ENCODE measurements around the gene APLP2. TPM values are rescaled to one million over a fixed set of nuclear protein-coding genes. Genes with fewer than 3 reads are reported as not detected.
"Not testable (repeated sequence)": the region's sequence is repeated elsewhere in the genome, so short reads cannot be mapped to it uniquely, and the experiment has no call there.

Gene APLP2
- total RNA-seq, result 10 to 100 TPM; 49.7 to 56.1 TPM

DNA sequence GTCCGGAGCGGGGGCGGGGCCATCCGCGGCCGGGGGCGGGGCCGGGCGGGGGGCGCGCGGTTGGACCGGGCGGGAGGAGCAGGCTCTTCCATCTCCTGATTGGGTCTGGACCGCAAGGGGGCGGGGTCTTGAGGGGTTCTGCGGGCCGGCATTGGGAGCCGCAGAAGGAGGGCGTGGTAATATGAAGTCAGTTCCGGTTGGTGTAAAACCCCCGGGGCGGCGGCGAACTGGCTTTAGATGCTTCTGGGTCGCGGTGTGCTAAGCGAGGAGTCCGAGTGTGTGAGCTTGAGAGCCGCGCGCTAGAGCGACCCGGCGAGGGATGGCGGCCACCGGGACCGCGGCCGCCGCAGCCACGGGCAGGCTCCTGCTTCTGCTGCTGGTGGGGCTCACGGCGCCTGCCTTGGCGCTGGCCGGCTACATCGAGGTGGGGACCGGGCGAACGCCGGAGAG is at the start of gene APLP2:
TSS of gene APLP2 (plus strand) at position 236 of the 450 bp plus-strand sequence. CDS start at position 320, 84 bp downstream.
- ChIA-PET POLR2A (interaction anchor here (1.0 kb wide), 1 partner anchor 67 kb away, joined by 5 read pairs; the partner anchor contains the start of gene PRDM10), CTCF (interaction anchor here (1.1 kb wide), 1 partner anchor 1558 kb away, joined by 3 read pairs; no protein-coding TSS in a partner anchor)

DNA sequence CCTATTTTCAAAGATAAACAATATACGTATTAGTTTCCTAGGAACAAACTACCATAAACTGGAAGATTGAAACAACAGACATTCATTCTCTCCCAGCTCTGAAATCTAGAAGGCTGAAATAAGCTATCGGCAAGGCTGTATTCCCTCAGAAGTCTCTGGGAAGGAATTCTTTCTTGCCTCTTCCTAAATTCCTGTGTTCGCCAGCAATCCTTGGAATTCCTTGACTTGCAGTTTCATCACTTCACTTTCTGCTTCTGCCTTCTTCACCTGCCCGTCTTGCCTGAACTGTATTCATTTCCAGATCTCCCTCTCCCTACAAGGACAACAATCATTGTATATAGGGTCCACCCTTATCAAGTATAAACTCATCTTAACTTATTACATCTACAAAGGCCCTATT is 49.4 kb upstream of the APLP2 start:
- CTCF ChIA-PET, result no interaction called here
- POLR2A ChIA-PET, result no interaction called here

DNA sequence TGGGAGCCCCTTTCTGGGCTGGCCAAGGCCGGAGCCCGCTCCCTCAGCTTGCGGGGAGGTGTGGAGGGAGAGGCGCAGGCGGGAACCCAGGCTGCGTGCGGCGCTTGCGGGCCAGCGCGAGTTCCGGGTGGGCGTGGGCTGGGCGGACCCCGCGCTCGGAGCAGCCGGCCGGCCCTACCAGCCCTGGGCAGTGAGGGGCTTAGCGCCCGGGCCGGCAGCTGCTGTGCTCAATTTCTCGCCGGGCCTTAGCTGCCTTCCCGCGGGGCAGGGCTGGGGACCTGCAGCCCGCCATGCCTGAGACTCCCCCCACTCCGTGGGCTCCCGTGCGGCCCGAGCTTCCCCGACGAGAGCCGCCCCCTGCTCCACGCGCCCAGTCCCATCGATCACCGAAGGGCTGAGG is 48.1 kb upstream of the APLP2 start:
- POLR2A ChIA-PET, result not testable (repeated sequence)
- CTCF ChIA-PET, result interaction anchor here (0.7 kb wide), 1 partner anchor 490 kb away, joined by 5 read pairs; no protein-coding TSS in a partner anchor

DNA sequence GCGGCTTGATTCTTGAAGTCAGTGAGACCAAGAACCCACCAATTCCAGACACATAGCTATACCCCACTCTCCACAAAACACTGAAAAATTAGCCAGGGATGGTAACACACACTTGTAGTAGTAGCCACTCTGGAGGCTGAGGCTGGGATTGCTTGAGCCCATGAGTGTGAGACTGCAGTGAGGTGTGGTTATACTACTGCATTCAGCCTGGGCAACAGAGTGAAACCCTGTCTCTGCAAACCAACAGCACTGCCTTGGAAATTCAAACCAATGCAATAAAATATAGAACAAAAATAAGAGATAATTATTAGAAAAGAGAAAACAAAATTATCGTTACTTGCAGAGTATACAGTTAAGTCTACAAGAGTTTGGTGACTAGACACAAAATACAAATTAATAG is 46.9 kb upstream of the APLP2 start:
- POLR2A ChIA-PET, result no interaction called here

DNA sequence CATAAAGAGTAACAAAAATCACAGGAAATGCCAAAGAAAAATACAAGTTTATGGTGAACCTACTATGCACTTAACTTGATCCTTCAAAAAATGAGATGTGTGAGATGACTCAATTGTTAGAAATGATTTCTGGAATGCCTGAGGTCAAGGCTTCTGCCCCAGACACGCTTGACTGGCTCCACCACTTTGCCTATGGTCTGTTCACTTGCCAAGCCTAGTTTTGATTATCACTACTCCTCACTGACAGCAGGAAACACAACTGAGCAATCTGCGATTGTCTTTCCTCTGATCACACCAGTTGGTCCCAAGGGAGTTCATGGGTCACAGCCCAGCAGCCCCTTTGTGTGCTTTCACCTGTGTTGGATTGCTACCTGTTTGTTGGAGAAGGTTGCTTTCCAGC is 46.5 kb upstream of the APLP2 start:
- POLR2A ChIA-PET, result no interaction called here

More for the DNA sequence above, 46.9 kb upstream of the APLP2 start:
- CTCF ChIA-PET, result no interaction called here

DNA sequence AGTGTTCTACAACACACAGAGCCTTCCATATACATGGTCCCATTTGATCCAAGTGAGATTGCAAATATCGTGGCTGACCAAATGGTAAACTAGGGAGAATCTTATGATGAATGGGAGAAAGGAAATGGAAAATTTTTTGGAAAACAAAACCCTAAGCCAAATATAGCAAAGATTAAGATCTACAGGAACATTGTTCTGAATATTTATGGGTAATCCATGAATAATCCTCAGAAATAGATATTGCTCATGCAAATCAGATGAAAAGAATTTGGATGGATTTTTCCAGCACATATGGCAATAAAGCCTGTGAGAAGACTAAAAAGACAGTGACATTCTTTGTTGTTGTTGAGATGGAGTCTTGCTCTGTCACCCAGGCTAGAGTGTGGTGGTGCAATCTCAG is 45.3 kb upstream of the APLP2 start:
- ChIA-PET POLR2A (no interaction called here), CTCF (no interaction called here)

More for the DNA sequence above, 46.5 kb upstream of the APLP2 start:
- CTCF ChIA-PET, result no interaction called here

DNA sequence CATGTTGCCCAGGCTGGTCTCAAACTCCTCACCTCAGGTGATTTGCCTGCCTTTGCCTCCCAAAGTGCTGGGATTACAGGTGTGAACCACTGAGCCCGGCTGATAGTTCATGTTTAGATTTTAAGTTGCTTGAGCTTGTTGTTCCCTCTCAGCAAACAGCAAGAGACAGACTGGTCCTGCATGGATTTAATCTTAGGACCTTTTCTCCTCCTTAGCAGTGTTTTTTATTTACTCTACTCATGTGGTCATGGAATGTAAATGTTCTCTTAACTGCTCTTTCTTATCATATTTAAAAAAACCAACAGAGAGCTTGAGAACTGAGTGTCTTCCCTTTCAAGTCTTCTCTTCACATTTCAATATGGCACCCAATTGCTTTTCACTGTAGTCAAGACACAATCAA is 44.3 kb upstream of the APLP2 start:
- CTCF ChIA-PET, result no interaction called here
- POLR2A ChIA-PET, result no interaction called here

DNA sequence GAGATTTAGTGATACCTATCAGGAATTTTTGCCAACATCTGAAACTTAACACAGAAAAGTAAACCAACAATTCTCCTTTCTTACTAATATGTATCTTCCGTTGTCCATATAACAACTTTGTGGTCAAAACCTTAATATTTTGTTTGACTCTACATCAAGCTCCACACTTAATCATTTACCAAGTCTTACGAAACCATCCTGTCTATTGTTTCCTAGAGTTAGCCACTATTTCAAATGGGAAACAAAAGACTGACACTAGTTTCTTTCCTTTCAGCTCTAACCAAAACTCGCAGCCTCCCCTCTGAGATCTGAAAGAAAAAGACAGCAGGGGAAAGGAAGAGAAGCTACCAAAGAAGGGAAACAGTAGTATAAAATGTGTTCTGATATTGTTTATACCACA is 40.6 kb upstream of the APLP2 start:
- CTCF ChIA-PET, result interaction anchor here (0.7 to 1.0 kb wide), 2 partner anchors 42 to 65 kb away, joined by 3 to 4 read pairs; no protein-coding TSS in a partner anchor

DNA sequence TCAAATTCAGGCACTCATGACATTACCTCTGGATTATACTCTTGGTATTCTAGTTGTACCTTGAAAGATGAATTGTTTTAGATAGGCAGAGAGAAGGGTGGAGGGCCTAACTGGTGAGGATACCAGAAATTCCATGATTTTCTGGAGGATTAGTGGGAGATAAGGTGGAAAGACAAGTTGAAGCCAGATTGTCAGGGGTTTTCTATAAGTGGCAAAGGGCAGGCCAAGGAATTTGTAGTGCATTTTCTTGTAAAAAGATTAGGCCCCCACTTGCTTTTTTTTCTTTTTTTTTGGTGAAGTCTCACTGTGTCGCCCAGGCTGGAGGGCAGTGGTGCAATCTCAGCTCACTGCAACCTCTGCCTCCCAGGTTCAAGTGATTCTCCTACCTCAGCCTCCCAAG is 38.6 kb upstream of the APLP2 start:
- CTCF ChIA-PET, result no interaction called here

More for the DNA sequence above, 40.6 kb upstream of the APLP2 start:
- POLR2A ChIA-PET, result no interaction called here

DNA sequence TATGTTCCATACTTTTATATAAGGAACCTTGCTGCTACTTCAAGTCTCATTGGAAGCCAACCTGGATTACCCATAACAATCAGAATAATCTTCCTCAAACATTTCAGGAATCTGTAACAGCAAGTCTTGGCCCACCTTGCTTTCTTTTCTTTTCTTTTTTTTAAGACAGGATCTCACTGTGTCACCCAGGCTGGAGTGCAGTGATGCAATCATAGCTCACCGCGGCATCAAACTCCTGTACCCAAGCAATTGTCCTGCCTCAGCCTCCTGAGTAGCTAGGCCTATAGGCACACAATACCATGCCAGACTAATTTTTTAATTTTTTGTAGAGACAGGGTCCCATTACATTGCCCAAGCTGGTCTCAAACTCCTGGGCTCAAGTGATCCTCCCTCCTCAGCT is 37.7 kb upstream of the APLP2 start:
- CTCF ChIA-PET, result no interaction called here
- POLR2A ChIA-PET, result no interaction called here

More for the DNA sequence above, 38.6 kb upstream of the APLP2 start:
- POLR2A ChIA-PET, result no interaction called here

DNA sequence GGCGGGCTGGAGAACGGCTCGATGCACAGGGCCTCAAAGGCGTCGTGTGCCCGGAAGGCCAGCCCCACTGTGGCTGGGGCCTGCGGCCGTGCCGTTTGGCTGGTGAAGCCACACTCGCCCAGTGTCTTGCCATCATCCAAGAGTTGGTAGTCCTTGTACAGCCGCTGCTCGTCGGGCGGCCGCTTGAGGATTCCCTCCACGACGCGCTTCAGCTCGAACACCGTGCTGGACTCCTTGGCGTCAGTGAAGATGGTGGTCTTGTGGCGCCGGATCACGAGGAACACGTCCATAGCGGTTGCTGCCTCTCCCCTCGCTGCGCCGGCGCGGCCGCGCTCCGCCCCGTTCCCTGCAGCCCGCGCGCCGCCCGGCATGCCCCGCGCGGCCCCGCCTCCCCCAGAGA is 36.8 kb upstream of the APLP2 start:
- ChIA-PET CTCF (interaction anchor here (0.6 kb wide), 1 partner anchor 18 kb away, joined by 4 read pairs; no protein-coding TSS in a partner anchor), POLR2A (no interaction called here)

DNA sequence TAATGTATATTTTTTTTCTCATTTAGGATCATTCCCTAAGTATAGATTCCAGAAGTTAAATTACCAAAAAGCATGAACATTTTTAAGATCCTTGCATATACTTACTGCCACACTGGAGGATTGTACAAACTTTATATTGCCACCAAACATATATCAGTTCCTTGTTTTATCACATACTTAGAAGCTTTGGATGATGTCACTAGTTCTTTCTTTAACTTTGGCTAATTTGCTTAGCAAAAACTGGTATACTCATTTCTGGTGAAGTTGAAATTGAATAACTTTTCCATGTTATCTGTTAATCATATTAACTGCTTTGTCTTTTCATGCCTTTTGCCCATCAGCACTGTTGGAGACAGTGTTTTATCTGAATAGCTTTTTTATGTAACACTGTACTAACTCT is 35.5 kb upstream of the APLP2 start:
- CTCF ChIA-PET, result no interaction called here
- POLR2A ChIA-PET, result no interaction called here

DNA sequence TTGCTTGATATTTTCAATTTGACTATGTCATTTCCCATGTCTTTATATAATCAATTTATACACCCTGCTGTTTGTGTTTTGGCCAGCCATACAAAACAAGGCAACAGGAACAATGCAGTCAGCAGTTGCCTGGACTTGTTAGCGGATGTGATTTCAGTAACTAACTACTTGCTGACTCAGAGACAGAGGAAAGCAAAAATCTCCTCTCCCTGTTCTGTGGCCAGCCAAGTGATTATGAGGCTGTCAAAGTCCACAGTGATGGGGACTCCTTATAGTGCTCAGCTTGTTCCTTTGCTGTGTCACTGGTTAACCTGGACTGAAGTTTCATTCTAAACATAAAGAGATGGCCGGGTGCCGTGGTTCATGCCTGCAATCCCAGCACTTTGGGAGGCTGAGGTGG is 32.6 kb upstream of the APLP2 start:
- CTCF ChIA-PET, result no interaction called here

DNA sequence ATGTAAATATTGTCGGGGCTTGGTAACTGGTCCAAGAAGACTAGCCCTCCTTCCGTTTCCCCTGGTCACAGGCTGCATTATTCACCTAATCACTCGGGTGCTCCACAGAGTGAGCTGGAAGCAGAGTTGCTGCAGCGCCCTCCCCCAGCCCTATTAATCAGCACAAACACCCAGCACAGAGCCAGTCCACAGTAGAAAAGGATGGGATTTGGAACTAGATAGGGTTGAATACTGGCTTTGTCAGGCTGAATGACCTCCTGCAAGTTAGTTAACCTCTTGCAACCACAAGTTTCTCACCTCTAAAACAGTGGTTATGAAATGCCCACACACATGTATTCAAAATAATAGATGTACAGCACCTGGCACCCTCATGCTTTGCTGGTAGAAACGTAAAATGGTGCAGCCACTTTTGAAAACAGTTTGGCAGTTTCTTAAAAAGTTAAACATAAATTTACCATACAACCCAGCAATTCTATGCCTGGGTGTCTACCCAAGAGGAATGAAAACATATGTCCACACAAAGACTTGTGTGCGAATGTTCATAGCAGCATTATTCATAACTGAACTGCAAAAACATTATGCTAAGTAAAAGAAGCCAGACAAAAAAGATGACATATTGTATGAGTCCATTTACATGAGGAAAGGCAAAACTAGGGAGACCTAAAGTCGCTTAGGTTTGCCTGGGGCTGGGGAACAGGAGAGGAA is 31.7 kb upstream of the APLP2 start:
- POLR2A ChIA-PET, result no interaction called here
- CTCF ChIA-PET, result no interaction called here

More for the DNA sequence above, 32.6 kb upstream of the APLP2 start:
- POLR2A ChIA-PET, result no interaction called here

DNA sequence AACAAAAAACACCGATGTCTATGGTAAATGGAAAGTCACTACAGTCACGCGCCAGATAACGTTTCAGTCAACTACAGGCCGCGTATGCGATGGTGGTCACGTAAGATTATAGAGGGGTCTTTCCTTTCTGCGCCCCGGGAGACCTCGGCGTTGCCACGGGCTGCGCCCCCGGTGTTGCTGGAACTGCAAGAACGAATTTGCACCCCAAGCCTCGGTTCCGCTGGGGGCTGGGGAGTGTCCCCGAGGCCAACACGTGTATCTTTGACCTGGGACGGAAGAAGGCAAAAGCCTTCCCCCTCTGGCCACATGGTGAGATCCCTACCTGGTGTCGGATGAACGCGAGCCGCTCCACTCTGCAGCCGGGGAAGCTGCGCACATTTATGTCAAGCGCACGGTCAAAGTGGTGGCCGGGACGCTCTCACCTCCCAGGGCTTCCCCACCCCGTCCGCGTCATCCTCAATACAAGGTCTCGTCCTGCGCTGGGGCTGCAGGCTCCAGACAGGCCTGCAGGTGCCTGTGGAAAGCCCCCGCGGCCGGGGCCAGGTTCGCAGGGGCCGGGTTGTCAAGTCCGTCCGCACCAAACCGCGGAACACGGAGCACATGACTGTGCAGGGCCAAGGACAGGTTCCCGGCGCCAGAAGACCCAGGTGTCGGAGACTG is 29.3 kb upstream of the APLP2 start:
- CTCF ChIA-PET, result no interaction called here
- POLR2A ChIA-PET, result interaction anchor here (0.7 kb wide), 1 partner anchor 102 kb away, joined by 3 read pairs; no protein-coding TSS in a partner anchor

DNA sequence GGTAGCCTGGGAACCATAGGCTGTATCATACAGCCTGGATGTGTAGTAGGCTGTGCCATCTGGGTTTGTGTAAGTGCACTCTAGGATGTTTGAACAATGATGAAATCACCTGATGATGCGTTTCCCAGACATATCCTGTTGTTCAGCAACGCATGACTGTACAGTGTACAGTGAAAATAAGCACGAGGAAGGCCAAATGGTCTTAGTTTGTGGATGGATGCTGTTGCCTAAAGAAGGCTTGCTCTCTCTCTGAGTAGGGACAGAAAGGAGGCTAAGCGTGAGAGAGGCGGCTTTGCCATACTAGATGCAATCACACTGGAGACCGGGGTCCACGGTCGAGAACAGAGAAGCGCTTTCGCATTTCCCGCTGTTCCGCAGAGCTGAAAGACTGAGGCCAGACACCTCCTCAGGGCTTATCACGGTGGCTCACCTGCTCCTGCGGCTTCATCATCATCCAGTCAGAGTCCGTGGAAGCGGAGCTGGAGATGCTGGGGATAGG is 27.6 kb upstream of the APLP2 start:
- CTCF ChIA-PET, result no interaction called here

DNA sequence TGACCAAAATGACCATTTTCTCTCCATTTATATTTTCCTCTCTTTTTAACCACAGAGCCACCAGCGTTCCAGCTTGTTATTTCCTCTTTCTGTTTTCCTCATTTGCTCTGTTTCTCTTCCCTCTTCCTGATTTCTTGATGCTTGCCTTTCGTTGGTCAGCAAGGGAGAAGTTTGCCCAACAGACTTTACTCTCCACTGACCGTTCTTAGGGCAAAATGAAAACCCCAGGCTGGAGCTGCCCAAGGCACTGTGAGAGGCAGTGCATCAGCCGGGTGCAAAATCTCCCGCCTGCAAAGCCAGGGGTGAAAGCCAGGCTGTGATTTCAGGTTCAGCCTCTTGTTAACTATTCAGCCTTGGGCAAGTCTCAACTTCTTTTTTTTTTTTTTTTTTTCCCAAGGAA is 26.1 kb upstream of the APLP2 start:
- CTCF ChIA-PET, result interaction anchor here (0.7 kb wide), 1 partner anchor 839 kb away, joined by 4 read pairs; no protein-coding TSS in a partner anchor
- POLR2A ChIA-PET, result no interaction called here

More for the DNA sequence above, 27.6 kb upstream of the APLP2 start:
- POLR2A ChIA-PET, result no interaction called here

DNA sequence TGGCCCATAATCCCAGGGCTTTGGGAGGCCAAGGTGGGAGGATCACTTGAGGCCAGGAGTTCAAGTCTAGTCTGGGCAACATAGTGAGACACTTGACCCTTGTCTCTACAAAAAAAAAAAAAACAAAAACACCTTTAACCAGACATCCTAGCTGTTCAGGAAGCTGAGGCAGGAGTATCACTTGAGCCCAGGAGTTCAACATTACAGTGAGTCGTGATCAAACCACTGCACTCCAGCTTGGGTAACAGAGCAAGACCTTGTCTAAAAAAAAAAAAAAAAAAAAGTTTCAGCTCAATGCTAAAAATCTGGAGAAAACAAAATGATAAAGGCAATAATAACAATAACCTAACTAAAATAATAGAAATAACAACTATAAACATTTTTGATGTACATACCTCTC is 22.6 kb upstream of the APLP2 start:
- POLR2A ChIA-PET, result no interaction called here
- CTCF ChIA-PET, result no interaction called here

DNA sequence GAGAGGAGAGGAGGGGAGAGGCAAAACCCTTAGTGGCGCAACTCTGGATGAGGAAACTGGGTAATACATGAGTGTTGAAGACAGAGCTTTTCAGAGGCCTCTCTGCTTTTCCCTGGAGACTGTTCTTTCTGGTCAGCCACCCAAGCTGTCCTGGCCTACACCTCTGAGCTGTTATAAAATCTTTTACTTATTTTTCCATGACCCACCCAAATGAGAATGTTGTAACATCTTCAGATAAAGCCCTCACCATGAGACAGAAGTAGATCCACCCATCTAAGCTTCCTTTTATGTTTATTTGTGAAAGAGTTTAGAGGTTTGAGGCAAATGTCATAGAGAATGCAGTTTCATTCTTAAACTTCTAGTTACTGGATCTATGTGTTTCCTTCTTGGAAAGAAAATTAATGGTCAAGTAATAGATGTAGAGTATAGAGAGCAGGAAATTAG is 20.3 kb upstream of the APLP2 start:
- POLR2A ChIA-PET, result no interaction called here
- CTCF ChIA-PET, result no interaction called here

DNA sequence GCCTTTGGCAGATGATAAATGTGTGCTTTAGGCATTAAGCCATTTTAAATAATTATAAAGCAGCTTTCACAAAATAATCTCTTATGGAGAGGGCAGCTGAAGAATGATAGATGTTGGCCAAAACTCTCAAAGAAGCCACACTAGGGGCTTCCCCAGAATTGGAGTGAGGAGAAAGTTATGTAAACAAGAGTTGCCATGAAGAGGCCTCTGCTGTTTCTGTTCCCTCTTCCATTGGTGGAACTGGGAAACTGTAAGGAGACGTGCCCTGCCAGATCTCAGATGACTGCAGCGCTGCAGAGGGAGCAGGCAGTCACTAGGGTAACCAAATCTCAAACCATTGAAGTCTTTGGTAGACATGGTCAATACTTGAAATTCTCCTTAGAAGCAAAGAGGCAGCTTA is 19.4 kb upstream of the APLP2 start:
- ChIA-PET CTCF (no interaction called here), POLR2A (no interaction called here)

DNA sequence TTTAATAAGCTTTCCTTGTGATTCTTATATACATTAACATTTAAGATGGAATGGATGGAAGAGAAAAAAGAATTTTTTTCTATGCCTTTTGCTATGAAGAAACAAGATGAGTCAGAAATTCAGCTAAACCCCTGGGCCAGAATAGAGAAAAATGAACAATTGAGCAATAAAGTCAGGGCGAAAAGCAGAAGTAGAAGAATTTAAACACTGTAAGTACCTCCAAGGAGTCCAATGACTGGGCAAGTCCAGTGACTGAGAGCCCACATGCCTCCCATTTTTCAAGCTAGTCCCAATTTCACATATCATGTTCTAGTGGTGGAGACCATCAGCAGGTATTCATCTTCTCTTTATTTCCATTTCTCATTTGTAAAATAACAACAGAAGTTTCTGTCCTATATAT is 18.6 kb upstream of the APLP2 start:
- ChIA-PET CTCF (no interaction called here), POLR2A (no interaction called here)

Measured in activated CD8-positive, alpha-beta memory T cell treated with anti-CD3 and anti-CD28 coated beads for 36 hours (primary cell).